ENCODE data around the gene ETS1. TPM values are rescaled to one million over a fixed set of nuclear protein-coding genes. Genes with fewer than 3 reads are reported as not detected.

Gene ETS1
- total RNA-seq, 1 donor from 2014 or later: 0.54 TPM

DNA sequence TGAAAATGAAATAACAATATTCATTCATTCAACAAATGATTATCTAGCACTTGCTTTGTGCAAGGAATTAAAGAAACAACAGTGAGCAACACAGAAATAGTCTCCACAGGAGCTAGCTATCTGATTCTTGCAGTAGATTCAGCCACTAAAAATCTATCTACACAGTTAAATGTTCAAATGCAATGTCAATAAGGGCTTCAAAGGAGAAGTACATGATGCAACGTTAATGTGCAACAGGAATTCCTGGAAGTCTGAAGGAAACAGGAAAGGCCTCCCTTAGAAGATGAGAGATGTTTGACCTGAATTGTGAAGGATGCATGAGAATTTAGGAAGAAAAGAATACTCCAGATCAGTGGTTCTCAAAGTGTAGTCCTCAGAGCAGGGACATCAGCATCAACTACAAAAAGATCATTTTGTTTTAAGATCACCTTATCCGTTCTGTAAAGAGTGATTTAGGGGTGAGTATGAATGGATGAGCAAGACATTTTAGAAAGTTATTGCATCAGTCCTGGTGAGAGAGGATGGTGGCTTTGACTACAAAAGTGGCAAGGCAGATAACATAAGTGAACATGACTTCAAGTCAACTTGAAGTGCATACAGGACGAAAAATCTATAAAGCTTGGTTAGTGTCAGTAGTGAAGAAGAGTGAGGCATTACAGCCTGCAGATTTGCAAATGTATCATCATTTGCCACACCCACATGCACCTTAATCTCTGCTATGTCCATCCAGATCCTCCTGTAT is 96.0 kb downstream of the ETS1 start:
- TF ChIP-seq, protein P1, sequence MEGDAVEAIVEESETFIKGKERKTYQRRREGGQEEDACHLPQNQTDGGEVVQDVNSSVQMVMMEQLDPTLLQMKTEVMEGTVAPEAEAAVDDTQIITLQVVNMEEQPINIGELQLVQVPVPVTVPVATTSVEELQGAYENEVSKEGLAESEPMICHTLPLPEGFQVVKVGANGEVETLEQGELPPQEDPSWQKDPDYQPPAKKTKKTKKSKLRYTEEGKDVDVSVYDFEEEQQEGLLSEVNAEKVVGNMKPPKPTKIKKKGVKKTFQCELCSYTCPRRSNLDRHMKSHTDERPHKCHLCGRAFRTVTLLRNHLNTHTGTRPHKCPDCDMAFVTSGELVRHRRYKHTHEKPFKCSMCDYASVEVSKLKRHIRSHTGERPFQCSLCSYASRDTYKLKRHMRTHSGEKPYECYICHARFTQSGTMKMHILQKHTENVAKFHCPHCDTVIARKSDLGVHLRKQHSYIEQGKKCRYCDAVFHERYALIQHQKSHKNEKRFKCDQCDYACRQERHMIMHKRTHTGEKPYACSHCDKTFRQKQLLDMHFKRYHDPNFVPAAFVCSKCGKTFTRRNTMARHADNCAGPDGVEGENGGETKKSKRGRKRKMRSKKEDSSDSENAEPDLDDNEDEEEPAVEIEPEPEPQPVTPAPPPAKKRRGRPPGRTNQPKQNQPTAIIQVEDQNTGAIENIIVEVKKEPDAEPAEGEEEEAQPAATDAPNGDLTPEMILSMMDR (IDR thresholded peaks at IDR 0.05): no peak
- no peak for TF ChIP-seq EZH2phosphoT487 (IDR thresholded peaks at IDR 0.05)
- no peak for TF ChIP-seq EZH2 (IDR thresholded peaks at IDR 0.05)
- Mint-ChIP-seq H3K9me3 (no peaks in the 10 kb centered on the region), H3K27ac (no peak overlapping the region), H3K4me3 (no peak overlapping the region), H3K36me3 (peaks cover 2% of the 10 kb centered on the region), H3K27me3 (ENCODE audit: insufficient read depth, low read depth) (peaks cover 6% of the 10 kb centered on the region), H3K4me1 (peaks cover 7% of the 10 kb centered on the region)
- H3K9ac ChIP-seq: no peak overlapping the region
- H3K4me2 ChIP-seq: no peak overlapping the region
- no peaks in the 10 kb centered on the region for H3K9me3 ChIP-seq (ENCODE audit: low read depth)
- no peak for DNase-seq (ENCODE audit: low spot score)
- no peaks in the 10 kb centered on the region for H3K36me3 ChIP-seq
- H3K4me1 ChIP-seq: no peaks in the 10 kb centered on the region
- H2AFZ ChIP-seq (replicated peaks): no peak overlapping the region
- no peak overlapping the region for H3K4me3 ChIP-seq
- H3K27me3 ChIP-seq: no peaks in the 10 kb centered on the region
- no peaks in the 10 kb centered on the region for H4K20me1 ChIP-seq (ENCODE audit: low read depth)
- H3K27ac ChIP-seq: no peak overlapping the region
- H3K79me2 ChIP-seq (ENCODE audit: low read depth): no peaks in the 10 kb centered on the region
- H3F3A ChIP-seq (ENCODE audit: low read depth): no peaks in the 10 kb centered on the region

DNA sequence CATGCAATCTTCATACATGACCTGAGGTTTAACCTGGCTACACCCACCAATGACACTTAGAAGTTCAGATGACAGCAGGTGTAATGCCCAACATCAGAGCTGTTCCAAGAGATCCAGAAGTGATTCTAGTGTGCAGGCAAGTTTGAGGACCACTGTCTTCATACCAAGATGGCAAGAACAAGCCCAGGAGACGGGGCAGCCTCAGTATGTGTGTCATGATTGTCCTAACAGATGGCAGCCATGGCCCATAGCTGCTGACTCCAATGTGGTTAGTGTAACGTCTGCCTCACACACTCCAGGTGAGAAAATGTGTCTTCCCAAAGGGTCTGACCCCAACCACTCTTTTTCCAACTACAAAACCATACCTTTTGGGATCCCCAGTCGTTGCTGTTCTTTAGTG is 97.3 kb downstream of the ETS1 start:
- TF ChIP-seq EZH2phosphoT487 (IDR thresholded peaks at IDR 0.05): no peak
- no peak overlapping the region for H3K27ac ChIP-seq
- H3K4me2 ChIP-seq: no peak overlapping the region
- H4K20me1 ChIP-seq (ENCODE audit: low read depth): no peaks in the 10 kb centered on the region
- no peaks in the 10 kb centered on the region for H3K4me1 ChIP-seq
- H3K36me3 Mint-ChIP-seq: peaks cover 3% of the 10 kb centered on the region
- no peak overlapping the region for H2AFZ ChIP-seq (replicated peaks)
- H3K4me3 ChIP-seq: no peak overlapping the region
- no peaks in the 10 kb centered on the region for H3K9me3 ChIP-seq (ENCODE audit: low read depth)
- H3K4me3 Mint-ChIP-seq: no peak overlapping the region
- H3K36me3 ChIP-seq: no peaks in the 10 kb centered on the region
- H3K9ac ChIP-seq: no peak overlapping the region
- no peaks in the 10 kb centered on the region for H3F3A ChIP-seq (ENCODE audit: low read depth)
- peaks cover 6% of the 10 kb centered on the region for H3K4me1 Mint-ChIP-seq
- H3K79me2 ChIP-seq (ENCODE audit: low read depth): no peaks in the 10 kb centered on the region
- no peak for DNase-seq (ENCODE audit: low spot score)
- H3K9me3 Mint-ChIP-seq: no peaks in the 10 kb centered on the region
- peaks cover 6% of the 10 kb centered on the region for H3K27me3 Mint-ChIP-seq (ENCODE audit: insufficient read depth, low read depth)
- H3K27ac Mint-ChIP-seq: no peak overlapping the region
- H3K27me3 ChIP-seq: no peaks in the 10 kb centered on the region

DNA sequence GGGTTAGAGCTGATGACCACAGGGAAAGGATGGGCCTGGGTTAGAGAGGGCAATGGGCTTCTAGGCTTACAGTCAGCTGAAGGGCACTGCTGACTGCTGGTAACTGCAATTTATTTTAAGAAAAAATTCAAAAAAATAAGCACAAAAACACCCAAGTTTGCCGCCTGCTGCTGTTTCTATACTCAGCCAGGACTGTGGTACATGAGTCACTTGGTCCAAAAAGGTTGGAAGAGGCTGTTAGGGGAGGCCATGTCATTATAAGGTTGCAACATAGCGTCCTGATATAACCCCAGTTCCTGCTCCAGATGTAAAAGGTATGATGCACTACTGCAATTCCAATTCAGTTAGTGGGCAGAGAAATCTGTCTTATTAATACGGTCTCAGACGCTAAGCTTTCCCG is 98.9 kb downstream of the ETS1 start:
- H3K36me3 Mint-ChIP-seq: peaks cover 3% of the 10 kb centered on the region
- Histone ChIP-seq H3K9me3 (ENCODE audit: low read depth) (no peaks in the 10 kb centered on the region), H4K20me1 (ENCODE audit: low read depth) (no peaks in the 10 kb centered on the region), H3K36me3 (no peaks in the 10 kb centered on the region), H3K79me2 (ENCODE audit: low read depth) (no peaks in the 10 kb centered on the region), H3K4me3 (no peak overlapping the region), H3K27ac (no peak overlapping the region), H3K27me3 (no peaks in the 10 kb centered on the region), H3K4me1 (no peaks in the 10 kb centered on the region), H3F3A (ENCODE audit: low read depth) (no peaks in the 10 kb centered on the region), H3K4me2 (no peak overlapping the region), H3K9ac (no peak overlapping the region), H2AFZ (replicated peaks) (no peak overlapping the region)
- no peak for DNase-seq (ENCODE audit: low spot score)
- peaks cover 4% of the 10 kb centered on the region for H3K27me3 Mint-ChIP-seq (ENCODE audit: insufficient read depth, low read depth)
- no peak overlapping the region for H3K4me3 Mint-ChIP-seq
- no peaks in the 10 kb centered on the region for H3K9me3 Mint-ChIP-seq
- no peak overlapping the region for H3K27ac Mint-ChIP-seq
- H3K4me1 Mint-ChIP-seq: peaks cover under 1% of the 10 kb centered on the region
- TF ChIP-seq, protein P1 (IDR thresholded peaks at IDR 0.05): no peak
- no peak for TF ChIP-seq EZH2 (IDR thresholded peaks at IDR 0.05)
- no peak for TF ChIP-seq EZH2phosphoT487 (IDR thresholded peaks at IDR 0.05)

DNA sequence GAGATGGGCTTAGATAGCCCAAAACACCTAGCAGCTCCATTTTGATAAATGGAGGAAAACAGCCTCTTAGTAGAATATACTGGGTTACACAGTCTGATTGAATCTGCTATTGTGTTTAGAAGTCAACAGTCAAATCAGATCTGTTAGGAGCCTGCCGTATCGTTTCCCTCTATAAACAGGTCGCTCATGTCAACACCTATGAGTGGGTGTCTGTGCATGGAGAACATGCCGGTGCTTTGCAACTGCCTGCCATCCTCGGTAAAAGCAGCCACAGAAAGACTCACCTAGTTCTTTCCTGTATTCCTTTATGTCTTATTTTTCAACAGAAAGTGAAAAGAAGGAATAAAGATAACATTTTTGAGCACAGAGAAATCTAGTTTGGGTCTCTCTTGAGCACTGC is 99.4 kb downstream of the ETS1 start:
- peaks cover 3% of the 10 kb centered on the region for H3K36me3 Mint-ChIP-seq
- no peaks in the 10 kb centered on the region for H3K79me2 ChIP-seq (ENCODE audit: low read depth)

More for the DNA sequence above, 99.4 kb downstream of the ETS1 start:
- Histone ChIP-seq H3F3A (ENCODE audit: low read depth) (no peaks in the 10 kb centered on the region), H3K27me3 (no peaks in the 10 kb centered on the region), H3K4me1 (no peaks in the 10 kb centered on the region), H4K20me1 (ENCODE audit: low read depth) (no peaks in the 10 kb centered on the region), H3K4me2 (no peak overlapping the region), H3K9me3 (ENCODE audit: low read depth) (no peaks in the 10 kb centered on the region), H3K36me3 (no peaks in the 10 kb centered on the region), H3K4me3 (no peak overlapping the region), H3K9ac (no peak overlapping the region), H2AFZ (replicated peaks) (no peak overlapping the region), H3K27ac (no peak overlapping the region)
- no peak overlapping the region for H3K27ac Mint-ChIP-seq
- H3K9me3 Mint-ChIP-seq: no peaks in the 10 kb centered on the region
- TF ChIP-seq EZH2 (IDR thresholded peaks at IDR 0.05) (no peak), EZH2phosphoT487 (IDR thresholded peaks at IDR 0.05) (no peak)
- TF ChIP-seq, protein P1 (IDR thresholded peaks at IDR 0.05): no peak
- H3K4me3 Mint-ChIP-seq: no peak overlapping the region
- no peaks in the 10 kb centered on the region for H3K4me1 Mint-ChIP-seq
- peaks cover 4% of the 10 kb centered on the region for H3K27me3 Mint-ChIP-seq (ENCODE audit: insufficient read depth, low read depth)
- DNase-seq (ENCODE audit: low spot score): no peak
